ENCODE data around the gene HSCB.

DNA sequence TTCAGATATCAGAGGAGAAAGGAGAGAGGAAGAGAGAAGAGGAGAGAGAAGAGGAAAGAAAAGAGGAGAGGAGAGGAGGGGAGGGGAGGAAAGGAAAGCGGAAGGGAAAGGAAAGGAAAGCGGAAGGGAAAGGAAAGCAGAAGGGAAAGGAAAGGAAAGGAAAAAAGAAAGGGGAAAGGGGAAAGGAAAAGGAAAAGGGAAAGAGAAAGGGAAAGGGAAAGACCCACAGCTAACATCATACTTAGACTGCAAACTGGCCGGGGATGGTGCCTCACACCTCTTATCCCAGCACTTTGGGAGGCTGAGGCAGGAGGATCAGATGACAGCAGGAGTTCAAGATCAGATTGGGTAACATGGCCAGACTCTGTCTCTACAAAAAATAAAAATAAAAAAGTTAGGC is 11.7 kb upstream of the HSCB start:
- TF ChIP-seq EZH2 (optimal IDR thresholded peaks at IDR 0.05; ENCODE audit: low read depth, low read length) = no peak
- TF ChIP-seq, protein P1, sequence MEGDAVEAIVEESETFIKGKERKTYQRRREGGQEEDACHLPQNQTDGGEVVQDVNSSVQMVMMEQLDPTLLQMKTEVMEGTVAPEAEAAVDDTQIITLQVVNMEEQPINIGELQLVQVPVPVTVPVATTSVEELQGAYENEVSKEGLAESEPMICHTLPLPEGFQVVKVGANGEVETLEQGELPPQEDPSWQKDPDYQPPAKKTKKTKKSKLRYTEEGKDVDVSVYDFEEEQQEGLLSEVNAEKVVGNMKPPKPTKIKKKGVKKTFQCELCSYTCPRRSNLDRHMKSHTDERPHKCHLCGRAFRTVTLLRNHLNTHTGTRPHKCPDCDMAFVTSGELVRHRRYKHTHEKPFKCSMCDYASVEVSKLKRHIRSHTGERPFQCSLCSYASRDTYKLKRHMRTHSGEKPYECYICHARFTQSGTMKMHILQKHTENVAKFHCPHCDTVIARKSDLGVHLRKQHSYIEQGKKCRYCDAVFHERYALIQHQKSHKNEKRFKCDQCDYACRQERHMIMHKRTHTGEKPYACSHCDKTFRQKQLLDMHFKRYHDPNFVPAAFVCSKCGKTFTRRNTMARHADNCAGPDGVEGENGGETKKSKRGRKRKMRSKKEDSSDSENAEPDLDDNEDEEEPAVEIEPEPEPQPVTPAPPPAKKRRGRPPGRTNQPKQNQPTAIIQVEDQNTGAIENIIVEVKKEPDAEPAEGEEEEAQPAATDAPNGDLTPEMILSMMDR (IDR thresholded peaks at IDR 0.05; ENCODE audit: low read length) = no peak
- TF ChIP-seq EZH2phosphoT487 (IDR thresholded peaks at IDR 0.05; ENCODE audit: low read length) = no peak
